GM12878 (cell line): ENCODE measurements around the gene BAK1. TPM values are rescaled to one million over a fixed set of nuclear protein-coding genes. Genes with fewer than 3 reads are reported as not detected.
A peak's percentile ranks its signal among the peaks of the same experiment; 100 is the strongest.

Experiments
- BHLHE40 ChIP-seq, 2 experiments: fragments of 450-650 bp in 1 of 2; IDR thresholded peaks; 2 replicates each; pipeline ENCODE4 v1.6.1; 2011 to 2017; ENCODE audit warnings: low read depth in 2 of 2, borderline replicate concordance in 1 of 2, improper control_type of control experiment in 1 of 2, low read length in 1 of 2, mild to moderate bottlenecking in 1 of 2
- DPF2 ChIP-seq: fragments of 450-650 bp; IDR thresholded peaks from 2 replicates; pipeline ENCODE4 v1.6.1; 2017; ENCODE audit warnings: mild to moderate bottlenecking
- RAD21 ChIP-seq: IDR thresholded peaks from 2 replicates; pipeline ENCODE4 v1.6.1; 2011; ENCODE audit warnings: mild to moderate bottlenecking, low read depth, low read length, moderate library complexity; ENCODE audit not compliant: insufficient read depth
- RAD51 ChIP-seq: fragments of 450-650 bp; IDR thresholded peaks from 2 replicates; pipeline ENCODE4 v1.6.1; 2016; ENCODE audit warnings: moderate library complexity, mild to moderate bottlenecking, inconsistent platforms
- RUNX3 ChIP-seq: IDR thresholded peaks from 2 replicates; pipeline ENCODE4 v1.6.1; 2012; ENCODE audit warnings: low read length, inconsistent platforms
- YY1 ChIP-seq: IDR thresholded peaks from 2 replicates; pipeline ENCODE4 v1.6.1; 2011; ENCODE audit warnings: low read depth, mild to moderate bottlenecking, low read length
- polyA plus RNA-seq, 11 experiments: library from polyadenylated mRNA; depleted of rRNA in 4 of 11; unstranded in 6 of 11; stranded (reverse) in 5 of 11; fragments of >200 nt; fragmentation: Nextera tagmentation in 4 of 11; fragmentation: Illumina TruSeq in 1 of 11; extraction: Ambion mirVana in 4 of 11; extraction: Trizol in 1 of 11; gene quantifications; 1 replicate in 1 of 11; 2 replicates in 10 of 11; pipeline versions ENCODE4 v1.2.1 to v1.2.3, GENCODE V29; 2011 to 2016; ENCODE audit warnings: inconsistent platforms in 2 of 11, missing spikeins in 2 of 11, low read depth in 1 of 11
- total RNA-seq, 4 experiments: library from RNA; depleted of rRNA in 3 of 4; stranded (reverse); fragments of >200 nt in 3 of 4; fragmentation: Illumina TruSeq in 1 of 4; extraction: Trizol in 1 of 4; gene quantifications; 2 replicates each; pipeline versions ENCODE4 v1.2.1 to v1.2.3, GENCODE V29; 2013 to 2021
- TF ChIP-seq, protein P1 (sequence below): fragments of 150-350 bp; IDR thresholded peaks from 2 replicates; pipeline ENCODE4 v1.6.1; 2016; ENCODE audit warnings: low read depth, low read length
- TF ChIP-seq, protein P2 (sequence below): fragments of 450-650 bp; IDR thresholded peaks from 2 replicates; pipeline ENCODE4 v1.6.1; 2017; ENCODE audit warnings: mild to moderate bottlenecking
- TF ChIP-seq, protein P3 (sequence below): fragments of 450-650 bp; conservative IDR thresholded peaks from 2 replicates; pipeline ENCODE4 v1.6.1; 2017; ENCODE audit warnings: mild to moderate bottlenecking, moderate library complexity
- TF ChIP-seq, protein P4 (sequence below): fragments of 450-650 bp; IDR thresholded peaks from 2 replicates; pipeline ENCODE4 v1.6.1; 2018; ENCODE audit warnings: borderline replicate concordance, mild to moderate bottlenecking; ENCODE audit not compliant: partially characterized antibody

Gene BAK1
- total and polyA plus RNA-seq, 10 of the 15 experiments (the other 5 are each of a cell fraction or from before 2014, with no cell fraction given) = 6.3 to 65.8 (median 29.6) TPM

DNA sequence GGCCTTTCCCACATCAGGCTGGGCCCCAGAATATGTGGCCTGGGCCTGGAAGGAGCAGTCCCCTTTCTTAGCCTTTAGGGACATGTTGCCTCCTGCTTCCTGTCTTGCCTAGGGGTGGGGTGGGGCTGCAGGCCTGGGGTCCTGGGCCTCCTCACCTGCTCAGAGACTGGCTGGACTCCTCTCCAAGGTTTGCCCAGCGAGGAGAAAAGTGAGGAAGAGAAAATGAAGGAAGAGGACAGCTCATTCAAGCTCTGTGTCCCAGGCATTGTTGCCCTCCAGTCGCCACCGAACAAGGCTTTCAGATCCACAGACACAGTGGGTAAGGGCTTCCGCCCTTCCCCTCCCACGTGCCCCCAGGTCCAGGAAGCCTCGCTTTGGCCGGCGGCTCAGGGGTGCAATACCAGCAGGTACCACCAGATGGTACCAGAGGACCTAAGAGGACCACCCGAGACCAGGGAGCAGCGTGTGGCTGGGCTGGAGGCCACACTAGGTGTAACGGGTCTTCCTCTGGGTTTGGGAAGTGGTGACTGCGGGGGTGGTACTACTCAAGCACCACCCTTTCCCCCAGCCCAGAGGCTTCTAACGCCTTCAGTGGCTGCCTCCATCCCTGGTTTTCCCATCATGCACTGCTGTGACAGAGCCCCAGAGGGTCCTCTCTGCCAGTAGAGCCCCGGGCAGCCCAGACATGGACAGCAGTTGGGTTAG is 5.5 kb upstream of the BAK1 start (continued):
- TF ChIP-seq, protein P1, sequence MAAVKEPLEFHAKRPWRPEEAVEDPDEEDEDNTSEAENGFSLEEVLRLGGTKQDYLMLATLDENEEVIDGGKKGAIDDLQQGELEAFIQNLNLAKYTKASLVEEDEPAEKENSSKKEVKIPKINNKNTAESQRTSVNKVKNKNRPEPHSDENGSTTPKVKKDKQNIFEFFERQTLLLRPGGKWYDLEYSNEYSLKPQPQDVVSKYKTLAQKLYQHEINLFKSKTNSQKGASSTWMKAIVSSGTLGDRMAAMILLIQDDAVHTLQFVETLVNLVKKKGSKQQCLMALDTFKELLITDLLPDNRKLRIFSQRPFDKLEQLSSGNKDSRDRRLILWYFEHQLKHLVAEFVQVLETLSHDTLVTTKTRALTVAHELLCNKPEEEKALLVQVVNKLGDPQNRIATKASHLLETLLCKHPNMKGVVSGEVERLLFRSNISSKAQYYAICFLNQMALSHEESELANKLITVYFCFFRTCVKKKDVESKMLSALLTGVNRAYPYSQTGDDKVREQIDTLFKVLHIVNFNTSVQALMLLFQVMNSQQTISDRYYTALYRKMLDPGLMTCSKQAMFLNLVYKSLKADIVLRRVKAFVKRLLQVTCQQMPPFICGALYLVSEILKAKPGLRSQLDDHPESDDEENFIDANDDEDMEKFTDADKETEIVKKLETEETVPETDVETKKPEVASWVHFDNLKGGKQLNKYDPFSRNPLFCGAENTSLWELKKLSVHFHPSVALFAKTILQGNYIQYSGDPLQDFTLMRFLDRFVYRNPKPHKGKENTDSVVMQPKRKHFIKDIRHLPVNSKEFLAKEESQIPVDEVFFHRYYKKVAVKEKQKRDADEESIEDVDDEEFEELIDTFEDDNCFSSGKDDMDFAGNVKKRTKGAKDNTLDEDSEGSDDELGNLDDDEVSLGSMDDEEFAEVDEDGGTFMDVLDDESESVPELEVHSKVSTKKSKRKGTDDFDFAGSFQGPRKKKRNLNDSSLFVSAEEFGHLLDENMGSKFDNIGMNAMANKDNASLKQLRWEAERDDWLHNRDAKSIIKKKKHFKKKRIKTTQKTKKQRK = no peak
- TF ChIP-seq, protein P2, sequence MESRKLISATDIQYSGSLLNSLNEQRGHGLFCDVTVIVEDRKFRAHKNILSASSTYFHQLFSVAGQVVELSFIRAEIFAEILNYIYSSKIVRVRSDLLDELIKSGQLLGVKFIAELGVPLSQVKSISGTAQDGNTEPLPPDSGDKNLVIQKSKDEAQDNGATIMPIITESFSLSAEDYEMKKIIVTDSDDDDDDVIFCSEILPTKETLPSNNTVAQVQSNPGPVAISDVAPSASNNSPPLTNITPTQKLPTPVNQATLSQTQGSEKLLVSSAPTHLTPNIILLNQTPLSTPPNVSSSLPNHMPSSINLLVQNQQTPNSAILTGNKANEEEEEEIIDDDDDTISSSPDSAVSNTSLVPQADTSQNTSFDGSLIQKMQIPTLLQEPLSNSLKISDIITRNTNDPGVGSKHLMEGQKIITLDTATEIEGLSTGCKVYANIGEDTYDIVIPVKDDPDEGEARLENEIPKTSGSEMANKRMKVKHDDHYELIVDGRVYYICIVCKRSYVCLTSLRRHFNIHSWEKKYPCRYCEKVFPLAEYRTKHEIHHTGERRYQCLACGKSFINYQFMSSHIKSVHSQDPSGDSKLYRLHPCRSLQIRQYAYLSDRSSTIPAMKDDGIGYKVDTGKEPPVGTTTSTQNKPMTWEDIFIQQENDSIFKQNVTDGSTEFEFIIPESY = no peak
- TF ChIP-seq, protein P3, sequence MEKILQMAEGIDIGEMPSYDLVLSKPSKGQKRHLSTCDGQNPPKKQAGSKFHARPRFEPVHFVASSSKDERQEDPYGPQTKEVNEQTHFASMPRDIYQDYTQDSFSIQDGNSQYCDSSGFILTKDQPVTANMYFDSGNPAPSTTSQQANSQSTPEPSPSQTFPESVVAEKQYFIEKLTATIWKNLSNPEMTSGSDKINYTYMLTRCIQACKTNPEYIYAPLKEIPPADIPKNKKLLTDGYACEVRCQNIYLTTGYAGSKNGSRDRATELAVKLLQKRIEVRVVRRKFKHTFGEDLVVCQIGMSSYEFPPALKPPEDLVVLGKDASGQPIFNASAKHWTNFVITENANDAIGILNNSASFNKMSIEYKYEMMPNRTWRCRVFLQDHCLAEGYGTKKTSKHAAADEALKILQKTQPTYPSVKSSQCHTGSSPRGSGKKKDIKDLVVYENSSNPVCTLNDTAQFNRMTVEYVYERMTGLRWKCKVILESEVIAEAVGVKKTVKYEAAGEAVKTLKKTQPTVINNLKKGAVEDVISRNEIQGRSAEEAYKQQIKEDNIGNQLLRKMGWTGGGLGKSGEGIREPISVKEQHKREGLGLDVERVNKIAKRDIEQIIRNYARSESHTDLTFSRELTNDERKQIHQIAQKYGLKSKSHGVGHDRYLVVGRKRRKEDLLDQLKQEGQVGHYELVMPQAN = 0 out of 2 replicates have a peak, but pooled peaks have one; percentile 26
- TF ChIP-seq DPF2 (peak; percentile 21; the same call in 1 of the 2 replicates), BHLHE40 (IDR thresholded peaks at IDR 0.05; ENCODE audit: borderline replicate concordance in 1 of 2, low read depth in 2 of 2, low read length in 1 of 2) (peak; percentile 67 to 76; a peak in 3 of 4 replicates), RUNX3 (peak; percentile 56), RAD51 (peak; percentile 87), YY1 (peak; percentile 48; the same call in 1 of the 2 replicates), RAD21 (peak; percentile 85)
- TF ChIP-seq, protein P4, sequence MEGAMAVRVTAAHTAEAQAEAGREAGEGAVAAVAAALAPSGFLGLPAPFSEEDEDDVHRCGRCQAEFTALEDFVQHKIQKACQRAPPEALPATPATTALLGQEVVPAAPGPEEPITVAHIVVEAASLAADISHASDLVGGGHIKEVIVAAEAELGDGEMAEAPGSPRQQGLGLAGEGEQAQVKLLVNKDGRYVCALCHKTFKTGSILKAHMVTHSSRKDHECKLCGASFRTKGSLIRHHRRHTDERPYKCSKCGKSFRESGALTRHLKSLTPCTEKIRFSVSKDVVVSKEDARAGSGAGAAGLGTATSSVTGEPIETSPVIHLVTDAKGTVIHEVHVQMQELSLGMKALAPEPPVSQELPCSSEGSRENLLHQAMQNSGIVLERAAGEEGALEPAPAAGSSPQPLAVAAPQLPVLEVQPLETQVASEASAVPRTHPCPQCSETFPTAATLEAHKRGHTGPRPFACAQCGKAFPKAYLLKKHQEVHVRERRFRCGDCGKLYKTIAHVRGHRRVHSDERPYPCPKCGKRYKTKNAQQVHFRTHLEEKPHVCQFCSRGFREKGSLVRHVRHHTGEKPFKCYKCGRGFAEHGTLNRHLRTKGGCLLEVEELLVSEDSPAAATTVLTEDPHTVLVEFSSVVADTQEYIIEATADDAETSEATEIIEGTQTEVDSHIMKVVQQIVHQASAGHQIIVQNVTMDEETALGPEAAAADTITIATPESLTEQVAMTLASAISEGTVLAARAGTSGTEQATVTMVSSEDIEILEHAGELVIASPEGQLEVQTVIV = no peak
